Measurements from ENCODE around the gene RPL7A. TPM values are rescaled to one million over a fixed set of nuclear protein-coding genes. Genes with fewer than 3 reads are reported as not detected.

Gene RPL7A
- total and polyA plus RNA-seq, 2 of the 4 experiments (the other 2 are of a cell fraction) = 3,220 to 4,096 TPM

DNA sequence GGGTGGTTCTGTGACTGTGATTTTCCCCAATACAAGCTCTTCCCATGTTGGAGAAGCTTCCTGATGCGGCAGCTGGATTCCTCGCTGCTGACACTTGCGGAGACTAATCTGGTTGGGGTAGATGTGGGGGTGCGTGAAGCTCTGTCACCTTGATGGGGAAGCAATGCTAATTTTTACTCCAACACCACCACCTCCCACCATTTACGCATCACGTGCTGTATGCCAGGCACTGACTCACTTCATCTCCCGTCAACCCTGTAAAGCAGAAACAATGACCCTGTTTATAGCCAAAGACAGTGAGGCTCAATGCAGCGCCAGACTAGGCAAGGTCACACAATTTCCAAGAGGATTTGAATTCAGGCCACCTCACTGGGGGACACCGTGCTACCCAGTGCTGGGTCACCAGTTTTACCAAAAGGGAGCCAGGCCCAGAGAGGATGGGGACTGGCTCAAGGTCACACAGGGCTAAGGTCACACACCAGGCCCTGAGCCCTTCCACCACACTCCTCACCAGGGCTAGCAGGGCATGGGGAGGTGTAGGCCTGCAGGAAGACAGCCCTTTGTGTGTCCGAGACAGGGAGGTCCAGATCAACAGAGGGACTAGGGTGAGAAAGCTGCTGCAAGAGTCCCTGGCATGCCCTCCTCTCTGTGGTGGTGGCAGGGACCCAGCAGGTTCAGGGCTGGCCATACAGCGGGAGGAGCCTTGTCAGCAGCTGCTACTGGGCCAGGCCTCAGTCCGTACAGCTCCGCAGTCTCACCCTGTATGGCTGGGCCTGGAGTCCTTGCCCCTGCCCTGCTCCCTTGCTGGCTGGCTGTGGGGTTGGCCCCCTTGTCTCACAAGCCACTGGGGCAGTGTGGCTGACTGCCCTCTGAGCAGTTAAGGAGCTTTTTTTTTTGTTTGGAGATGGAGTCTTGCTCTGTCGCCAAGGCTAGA, 31.4 kb downstream of the RPL7A start:
- in situ Hi-C loops (cut with MboI; ENCODE audit: low sequenced_read_pairs) (no loop called here), dilution Hi-C loops (cut with HindIII; ENCODE audit: low sequenced_read_pairs, unreplicated experiment) (no loop called here), intact Hi-C loops (cut with micrococcal nuclease) (no loop called here)
- Histone ChIP-seq H4K20me1 (ENCODE audit: insufficient read depth, low read length) (peaks cover 9% of the 10 kb centered on the region), H3K9me3 (ENCODE audit: control insufficient read depth, insufficient read depth, low read length) (no peaks in the 10 kb centered on the region), H2AFZ (replicated peaks; ENCODE audit: low read length, poor library complexity) (no peak overlapping the region), H4K5ac (ENCODE audit: low read depth, low read length) (no peak overlapping the region), H3K9ac (ENCODE audit: low read depth, low read length) (no peak overlapping the region), H3K4me3 (ENCODE audit: insufficient read depth, low read depth, low read length) (no peak overlapping the region), H2AK9ac (replicated peaks; ENCODE audit: low read depth, low read length, poor library complexity) (no peak overlapping the region), H3K56ac (ENCODE audit: extremely low read depth, insufficient read depth, low read length) (no peak overlapping the region), H3K14ac (replicated peaks; ENCODE audit: low read depth, low read length) (no peak overlapping the region), H4K8ac (ENCODE audit: low read depth in 2 of 2, low read length in 2 of 2) (no peak overlapping the region), H2BK120ac (ENCODE audit: low read depth, low read length) (no peak overlapping the region), H3K18ac (ENCODE audit: low read depth, low read length) (no peak overlapping the region), H3K23ac (ENCODE audit: low read depth, low read length) (no peak overlapping the region), H3K36me3 (ENCODE audit: control insufficient read depth, insufficient read depth, low read length) (no peaks in the 10 kb centered on the region), H2AK5ac (ENCODE audit: low read depth, low read length) (no peak overlapping the region), H4K91ac (ENCODE audit: insufficient read depth, low read depth, low read length) (no peak overlapping the region), H3K4me2 (ENCODE audit: low read depth, low read length) (no peak overlapping the region), H2BK15ac (ENCODE audit: low read depth, low read length) (no peak overlapping the region), H2BK20ac (ENCODE audit: low read depth, low read length) (no peak overlapping the region), H3K27me3 (ENCODE audit: control insufficient read depth, insufficient read depth, low read length) (no peaks in the 10 kb centered on the region), H3K27ac (ENCODE audit: insufficient read depth, low read length) (no peak overlapping the region), H3K4me1 (ENCODE audit: control insufficient read depth, insufficient read depth, low read length) (no peaks in the 10 kb centered on the region; the same call in 1 of the 2 replicates), H3K79me1 (ENCODE audit: low read depth in 1 of 2, low read length in 2 of 2) (peaks cover 0 to 7% of the 10 kb centered on the region in 2 experiments; a peak in 1 of 4 replicates), H3K9me1 (ENCODE audit: insufficient read depth, low read length) (no peaks in the 10 kb centered on the region), H3K4ac (ENCODE audit: low read depth, low read length) (no peak overlapping the region), H2BK5ac (ENCODE audit: low read depth, low read length, poor library complexity, severe bottlenecking) (no peak overlapping the region)
- WGBS, 2 experiments (ENCODE audit: extremely low coverage in 2 of 2, insufficient read length in 1 of 2) = 71% methylated on average over 1 of the region's 14 CpGs; no CpG with 5 or more reads in 1 of the 2 experiments
- no TSS peak for BruUV-seq (replicated peaks)
- ChIA-PET CTCF (no interaction called here), POLR2A (ENCODE audit: unreplicated experiment) (no interaction called here)
- DNase-seq (no peak), ATAC-seq (ENCODE audit: low read depth) (no peak)
- TF ChIP-seq RCOR1 (IDR thresholded peaks at IDR 0.05; ENCODE audit: insufficient replicate concordance, low read length) (no peak), FOS (IDR thresholded peaks at IDR 0.05; ENCODE audit: low read depth, low read length) (no peak), POLR2A (IDR thresholded peaks at IDR 0.05; ENCODE audit: low read depth, low read length) (no peak), MXI1 (IDR thresholded peaks at IDR 0.05; ENCODE audit: borderline replicate concordance, low read depth, low read length) (no peak), SMC3 (IDR thresholded peaks at IDR 0.05; ENCODE audit: low read depth, low read length) (no peak), NFE2L2 (IDR thresholded peaks at IDR 0.05; ENCODE audit: low read depth, low read length) (no peak), MAZ (IDR thresholded peaks at IDR 0.05; ENCODE audit: borderline replicate concordance, low read depth, low read length) (no peak)
- TF ChIP-seq, protein P1, sequence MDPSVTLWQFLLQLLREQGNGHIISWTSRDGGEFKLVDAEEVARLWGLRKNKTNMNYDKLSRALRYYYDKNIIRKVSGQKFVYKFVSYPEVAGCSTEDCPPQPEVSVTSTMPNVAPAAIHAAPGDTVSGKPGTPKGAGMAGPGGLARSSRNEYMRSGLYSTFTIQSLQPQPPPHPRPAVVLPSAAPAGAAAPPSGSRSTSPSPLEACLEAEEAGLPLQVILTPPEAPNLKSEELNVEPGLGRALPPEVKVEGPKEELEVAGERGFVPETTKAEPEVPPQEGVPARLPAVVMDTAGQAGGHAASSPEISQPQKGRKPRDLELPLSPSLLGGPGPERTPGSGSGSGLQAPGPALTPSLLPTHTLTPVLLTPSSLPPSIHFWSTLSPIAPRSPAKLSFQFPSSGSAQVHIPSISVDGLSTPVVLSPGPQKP (IDR thresholded peaks at IDR 0.05; ENCODE audit: borderline replicate concordance, low read depth, low read length) = no peak
- TF ChIP-seq, protein P2, sequence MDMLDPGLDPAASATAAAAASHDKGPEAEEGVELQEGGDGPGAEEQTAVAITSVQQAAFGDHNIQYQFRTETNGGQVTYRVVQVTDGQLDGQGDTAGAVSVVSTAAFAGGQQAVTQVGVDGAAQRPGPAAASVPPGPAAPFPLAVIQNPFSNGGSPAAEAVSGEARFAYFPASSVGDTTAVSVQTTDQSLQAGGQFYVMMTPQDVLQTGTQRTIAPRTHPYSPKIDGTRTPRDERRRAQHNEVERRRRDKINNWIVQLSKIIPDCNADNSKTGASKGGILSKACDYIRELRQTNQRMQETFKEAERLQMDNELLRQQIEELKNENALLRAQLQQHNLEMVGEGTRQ (IDR thresholded peaks at IDR 0.05; ENCODE audit: low read depth, low read length) = no peak

Measured in IMR-90 (cell line).